ENCODE measurements around the gene SPRR2D.

The SPRR2D gene

GRCh38 chr1:153001382-153001781, 39.5 kb downstream of the SPRR2D start, which contains the start of gene SPRR3:
TSS of gene SPRR3 (plus strand) at chr1:153001749. CDS start at chr1:153003021, 1,272 bp downstream.
- no peak for DNase-seq

- DNase-seq = no peak
Observed at GRCh38 chr1:153000294-153000693, 40.6 kb downstream of the SPRR2D start.

- no peak for DNase-seq
Observed at GRCh38 chr1:152999818-153000217, 41.1 kb downstream of the SPRR2D start.

DNA sequence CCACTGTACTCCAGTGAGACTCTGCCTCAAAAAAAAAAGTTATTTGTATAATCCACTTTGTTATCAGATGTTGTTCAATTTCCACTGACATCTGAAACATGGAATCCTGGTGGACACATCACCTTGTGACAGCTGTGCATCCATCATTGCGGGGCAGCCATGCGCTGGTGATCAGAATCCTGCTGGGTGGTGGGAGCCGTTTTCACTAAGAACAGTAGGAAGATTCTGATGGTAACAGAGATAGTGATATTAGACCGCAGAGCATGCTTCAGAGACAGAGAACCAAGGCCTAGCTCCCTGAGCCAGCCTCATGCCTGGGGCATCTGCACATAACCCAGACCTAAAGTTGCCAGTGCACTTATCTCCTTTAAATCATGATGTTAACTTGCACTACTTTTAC, 42.4 kb downstream of the SPRR2D start:
- DNase-seq = no peak

- DNase-seq = no peak
Observed at GRCh38 chr1:152997901-152998300, 43.0 kb downstream of the SPRR2D start.

DNA sequence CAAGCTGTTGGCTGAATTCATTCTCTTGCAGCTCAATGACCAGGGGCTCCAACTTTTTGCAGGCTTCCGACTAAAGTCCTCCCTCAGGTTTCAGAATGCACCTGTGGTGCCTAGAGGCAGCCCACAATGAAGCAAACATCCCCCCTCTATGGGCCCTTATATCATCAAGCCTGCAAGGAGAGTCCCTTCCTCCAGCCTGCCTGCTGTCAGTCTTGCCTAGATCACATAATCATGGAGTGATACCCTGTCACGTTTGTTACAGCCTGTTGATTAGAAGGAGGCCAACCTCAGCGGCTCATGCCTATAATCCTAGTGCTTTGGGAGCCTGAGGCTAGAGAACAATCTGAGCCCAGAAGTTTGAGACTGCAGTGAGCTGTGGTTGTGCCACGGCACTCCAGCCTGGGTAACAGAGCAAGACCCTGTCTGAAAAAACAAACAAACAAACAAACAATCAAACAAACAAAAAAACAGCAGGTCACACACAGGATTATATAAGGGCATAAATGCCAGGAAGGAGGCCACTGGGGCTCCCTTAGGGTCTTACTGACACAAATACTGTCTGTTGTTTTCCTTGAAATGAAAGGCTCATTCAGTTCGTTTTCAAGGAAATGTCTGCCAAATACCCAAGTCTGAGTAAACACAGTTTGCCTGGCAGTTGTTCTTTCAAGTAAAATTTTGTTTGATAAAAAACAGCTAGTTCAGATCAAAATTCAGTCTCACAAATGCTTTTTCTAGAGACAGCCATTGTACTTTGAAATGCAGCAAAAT, 44.1 kb downstream of the SPRR2D start:
- DNase-seq = no peak

DNA sequence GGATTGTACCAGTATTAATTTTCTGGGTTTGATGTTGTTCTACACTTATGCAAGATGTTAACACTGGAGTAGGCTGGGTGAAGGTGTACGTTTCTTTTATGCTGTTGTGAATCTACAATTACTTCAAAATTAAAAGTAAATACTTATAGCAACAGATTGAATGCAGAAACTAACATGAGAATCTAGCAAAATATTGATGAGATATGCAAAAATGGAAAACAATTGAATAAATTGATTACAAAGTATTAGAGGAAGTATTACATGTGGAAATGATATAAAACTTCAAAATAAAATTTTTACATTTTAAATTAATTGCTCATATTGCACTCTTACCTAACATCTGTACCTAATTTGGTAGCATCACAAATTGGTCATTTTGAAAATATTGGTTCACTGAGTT, 45.1 kb downstream of the SPRR2D start:
- no peak for DNase-seq

- DNase-seq = no peak
Observed at GRCh38 chr1:152993186-152993585, 47.7 kb downstream of the SPRR2D start.
